GM23338 (cell line): ENCODE measurements around the gene ESPN. TPM values are rescaled to one million over a fixed set of nuclear protein-coding genes. Genes with fewer than 3 reads are reported as not detected.

Source experiments
- ATAC-seq: fragments of 200-7000 bp; cut with Tn5 transposase; 3 replicates; pipeline ENCODE4 v1.9.1; 2020
- DNase-seq: peaks from one replicate; pipeline ENCODE4 v3.0.0-alpha.2; 2015; ENCODE audit warnings: low spot score
- H2AFZ ChIP-seq: fragments of 200-600 bp; sonication (generic); 2 replicates; pipeline ENCODE4 v1.8.0; 2016; ENCODE audit warnings: antibody characterized with exemption, mild to moderate bottlenecking, moderate library complexity
- H3F3A ChIP-seq: fragments of 200-600 bp; sonication (generic); replicated peaks from 2 replicates; pipeline ENCODE4 v1.8.0; 2017; ENCODE audit warnings: antibody characterized with exemption, mixed run types, low read depth
- H3K27ac ChIP-seq: fragments of 200-600 bp; sonication (generic); 2 replicates; pipeline ENCODE4 v1.6.1; 2016; ENCODE audit warnings: low read depth
- H3K27me3 ChIP-seq: fragments of 200-600 bp; sonication (generic); 2 replicates; pipeline ENCODE4 v1.8.0; 2016; ENCODE audit warnings: mild to moderate bottlenecking, mixed run types, moderate library complexity; ENCODE audit not compliant: insufficient read depth
- H3K36me3 ChIP-seq: fragments of 200-600 bp; sonication (generic); 2 replicates; pipeline ENCODE4 v1.8.0; 2016; ENCODE audit warnings: mild to moderate bottlenecking; ENCODE audit not compliant: insufficient read depth
- H3K4me1 ChIP-seq: fragments of 200-600 bp; sonication (generic); 2 replicates; pipeline ENCODE4 v1.8.0; 2016; ENCODE audit warnings: mild to moderate bottlenecking, moderate library complexity; ENCODE audit not compliant: insufficient read depth
- H3K4me2 ChIP-seq: fragments of 200-600 bp; sonication (generic); 2 replicates; pipeline ENCODE4 v1.7.1; 2017; ENCODE audit warnings: mixed run types
- H3K4me3 ChIP-seq: fragments of 200-600 bp; sonication (generic); 2 replicates; pipeline ENCODE4 v1.6.1; 2016; ENCODE audit warnings: mixed run types
- H3K79me2 ChIP-seq: fragments of 200-600 bp; sonication (generic); replicated peaks from 2 replicates; pipeline ENCODE4 v1.8.0; 2017; ENCODE audit warnings: mild to moderate bottlenecking; ENCODE audit not compliant: insufficient read depth
- H3K9me2 ChIP-seq: fragments of 200-600 bp; sonication (generic); 2 replicates; pipeline ENCODE4 v1.8.0; 2017; ENCODE audit not compliant: insufficient read depth
- H4K20me1 ChIP-seq: fragments of 200-600 bp; sonication (generic); replicated peaks from 2 replicates; pipeline ENCODE4 v1.8.0; 2017; ENCODE audit warnings: mild to moderate bottlenecking; ENCODE audit not compliant: insufficient read depth
- H3K27ac Mint-ChIP-seq: 2 replicates; pipeline ENCODE4 v1.8.0; 2020; ENCODE audit warnings: inconsistent platforms, mild to moderate bottlenecking, moderate library complexity, mixed read lengths
- H3K27me3 Mint-ChIP-seq: 3 replicates; pipeline ENCODE4 v1.8.0; 2022; ENCODE audit warnings: low read depth, mild to moderate bottlenecking, moderate library complexity, mixed read lengths, inconsistent platforms; ENCODE audit not compliant: insufficient read depth, poor library complexity
- H3K36me3 Mint-ChIP-seq: 3 replicates; pipeline ENCODE4 v1.8.0; 2021; ENCODE audit warnings: low read depth, mild to moderate bottlenecking, inconsistent platforms, moderate library complexity, mixed read lengths
- H3K4me1 Mint-ChIP-seq: 3 replicates; pipeline ENCODE4 v1.8.0; 2020; ENCODE audit warnings: mild to moderate bottlenecking, inconsistent platforms, mixed read lengths
- H3K4me3 Mint-ChIP-seq: 3 replicates; pipeline ENCODE4 v1.8.0; 2021; ENCODE audit warnings: moderate library complexity, mild to moderate bottlenecking, inconsistent platforms, mixed read lengths
- H3K9me3 Mint-ChIP-seq: 3 replicates; pipeline ENCODE4 v1.8.0; 2020; ENCODE audit warnings: moderate library complexity, mild to moderate bottlenecking, inconsistent platforms, mixed read lengths
- CREB1 ChIP-seq: fragments of 250-450 bp; sonication (Bioruptor Pico); IDR thresholded peaks from 2 replicates; pipeline ENCODE4 v1.5.0; 2020; ENCODE audit warnings: low read depth, mild to moderate bottlenecking, moderate library complexity
- NANOG ChIP-seq: IDR thresholded peaks from 2 replicates; pipeline ENCODE4 v1.6.1; 2016; ENCODE audit warnings: antibody characterized with exemption, borderline replicate concordance
- POLR2AphosphoS5 ChIP-seq: IDR thresholded peaks from 2 replicates; pipeline ENCODE4 v1.6.1; 2016; ENCODE audit warnings: antibody characterized with exemption, low read depth
- ZNF114 ChIP-seq: fragments of 250-450 bp; sonication (Bioruptor Pico); IDR thresholded peaks from 2 replicates; pipeline ENCODE4 v1.5.0; 2020; ENCODE audit warnings: mild to moderate bottlenecking, moderate library complexity
- ZNF331 ChIP-seq: fragments of 250-450 bp; sonication (Bioruptor Pico); IDR thresholded peaks from 2 replicates; pipeline ENCODE4 v1.5.0; 2020; ENCODE audit warnings: low read depth, mild to moderate bottlenecking, moderate library complexity
- polyA plus RNA-seq: library from polyadenylated mRNA; unstranded; fragments of >200 nt; fragmentation: Nextera tagmentation; extraction: Ambion mirVana; gene quantifications from 2 replicates; pipeline ENCODE4 v1.2.1, GENCODE V29; 2016
- total RNA-seq: library from RNA; depleted of rRNA; stranded (reverse); fragments of >200 nt; shearing (Covaris generic); gene quantifications from 2 replicates; pipeline ENCODE4 v1.2.3, GENCODE V29; 2014
- TF ChIP-seq, protein P1 (sequence below): IDR thresholded peaks from one replicate; pipeline ENCODE4 v1.6.1; 2018; ENCODE audit warnings: antibody characterized with exemption; ENCODE audit not compliant: unreplicated experiment
- TF ChIP-seq, protein P2 (sequence below), 2 experiments: fragments of 200-600 bp in 1 of 2; sonication (generic) in 1 of 2; conservative IDR thresholded peaks; 2 replicates each; pipeline versions ENCODE4 v1.5.1 to v1.6.1; 2016 to 2017; ENCODE audit warnings: antibody characterized with exemption in 2 of 2, low read depth in 2 of 2, mild to moderate bottlenecking in 2 of 2, moderate library complexity in 1 of 2
- TF ChIP-seq, protein P3 (sequence below): fragments of 250-450 bp; sonication (Bioruptor Pico); IDR thresholded peaks from 2 replicates; pipeline ENCODE4 v1.5.0; 2020; ENCODE audit warnings: mild to moderate bottlenecking, moderate library complexity

Gene ESPN
- total and polyA plus RNA-seq, 2 experiments from 2014 or later = 12.2 to 13.6 TPM

DNA sequence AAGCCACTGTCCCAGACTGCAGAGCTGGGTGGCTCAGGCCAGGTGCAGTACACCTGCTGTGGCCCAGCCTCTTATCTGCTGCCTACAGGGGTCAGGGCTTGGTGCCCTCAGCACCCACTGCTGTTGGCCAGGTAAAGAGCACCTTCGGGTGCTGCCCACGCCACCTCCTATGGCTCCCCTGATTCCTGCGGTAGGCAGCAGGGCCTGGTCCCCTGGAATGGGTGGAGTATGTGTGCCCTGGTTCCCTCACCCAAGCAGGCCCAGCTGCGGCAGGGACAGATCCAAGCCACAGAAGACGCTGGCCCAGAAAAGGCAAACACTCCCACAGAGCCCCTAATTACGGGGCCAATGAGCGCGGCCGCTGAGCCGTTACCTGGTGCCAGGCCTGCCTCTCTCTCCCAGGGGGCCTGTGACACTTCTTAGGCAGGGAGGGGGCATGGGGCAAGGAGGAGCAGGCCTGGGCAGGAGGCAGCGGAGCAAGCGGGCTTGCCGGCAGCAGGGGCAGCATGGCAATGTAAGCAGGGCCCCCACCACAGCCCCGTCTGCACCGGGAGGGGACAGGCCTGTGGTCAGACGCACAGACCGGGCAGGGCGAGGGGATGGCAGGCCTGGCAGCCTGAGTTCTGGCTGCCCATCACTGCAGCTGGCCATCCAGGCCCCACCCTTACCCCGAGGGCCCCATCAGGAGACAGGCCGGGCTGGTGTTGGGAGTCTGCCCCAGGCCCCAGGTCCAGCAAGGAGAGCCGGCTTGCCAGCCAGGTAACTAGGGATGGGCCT, 19.0 kb downstream of the ESPN start:
- Mint-ChIP-seq H3K9me3 (no peaks in the 10 kb centered on the region), H3K4me1 (peaks cover 17% of the 10 kb centered on the region), H3K36me3 (no peaks in the 10 kb centered on the region), H3K4me3 (no peak overlapping the region), H3K27me3 (peaks cover 25% of the 10 kb centered on the region), H3K27ac (no peak overlapping the region)
- no peak overlapping the region for H3K4me2 ChIP-seq
- H3K27me3 ChIP-seq = peaks cover 26% of the 10 kb centered on the region
- no peaks in the 10 kb centered on the region for H3K9me2 ChIP-seq
- no peaks in the 10 kb centered on the region for H3K79me2 ChIP-seq
- no peaks in the 10 kb centered on the region; the same call in 1 of the 2 replicates for H3K4me1 ChIP-seq
- H3K4me3 ChIP-seq = no peak overlapping the region
- no peak overlapping the region for H2AFZ ChIP-seq
- no peaks in the 10 kb centered on the region for H3K36me3 ChIP-seq
- no peaks in the 10 kb centered on the region for H3F3A ChIP-seq
- TF ChIP-seq ZNF331 (CRISPR knock-in tag) = no peak
- TF ChIP-seq, protein P1, sequence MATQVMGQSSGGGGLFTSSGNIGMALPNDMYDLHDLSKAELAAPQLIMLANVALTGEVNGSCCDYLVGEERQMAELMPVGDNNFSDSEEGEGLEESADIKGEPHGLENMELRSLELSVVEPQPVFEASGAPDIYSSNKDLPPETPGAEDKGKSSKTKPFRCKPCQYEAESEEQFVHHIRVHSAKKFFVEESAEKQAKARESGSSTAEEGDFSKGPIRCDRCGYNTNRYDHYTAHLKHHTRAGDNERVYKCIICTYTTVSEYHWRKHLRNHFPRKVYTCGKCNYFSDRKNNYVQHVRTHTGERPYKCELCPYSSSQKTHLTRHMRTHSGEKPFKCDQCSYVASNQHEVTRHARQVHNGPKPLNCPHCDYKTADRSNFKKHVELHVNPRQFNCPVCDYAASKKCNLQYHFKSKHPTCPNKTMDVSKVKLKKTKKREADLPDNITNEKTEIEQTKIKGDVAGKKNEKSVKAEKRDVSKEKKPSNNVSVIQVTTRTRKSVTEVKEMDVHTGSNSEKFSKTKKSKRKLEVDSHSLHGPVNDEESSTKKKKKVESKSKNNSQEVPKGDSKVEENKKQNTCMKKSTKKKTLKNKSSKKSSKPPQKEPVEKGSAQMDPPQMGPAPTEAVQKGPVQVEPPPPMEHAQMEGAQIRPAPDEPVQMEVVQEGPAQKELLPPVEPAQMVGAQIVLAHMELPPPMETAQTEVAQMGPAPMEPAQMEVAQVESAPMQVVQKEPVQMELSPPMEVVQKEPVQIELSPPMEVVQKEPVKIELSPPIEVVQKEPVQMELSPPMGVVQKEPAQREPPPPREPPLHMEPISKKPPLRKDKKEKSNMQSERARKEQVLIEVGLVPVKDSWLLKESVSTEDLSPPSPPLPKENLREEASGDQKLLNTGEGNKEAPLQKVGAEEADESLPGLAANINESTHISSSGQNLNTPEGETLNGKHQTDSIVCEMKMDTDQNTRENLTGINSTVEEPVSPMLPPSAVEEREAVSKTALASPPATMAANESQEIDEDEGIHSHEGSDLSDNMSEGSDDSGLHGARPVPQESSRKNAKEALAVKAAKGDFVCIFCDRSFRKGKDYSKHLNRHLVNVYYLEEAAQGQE = no peak
- no peak for TF ChIP-seq POLR2AphosphoS5
- TF ChIP-seq, protein P2, sequence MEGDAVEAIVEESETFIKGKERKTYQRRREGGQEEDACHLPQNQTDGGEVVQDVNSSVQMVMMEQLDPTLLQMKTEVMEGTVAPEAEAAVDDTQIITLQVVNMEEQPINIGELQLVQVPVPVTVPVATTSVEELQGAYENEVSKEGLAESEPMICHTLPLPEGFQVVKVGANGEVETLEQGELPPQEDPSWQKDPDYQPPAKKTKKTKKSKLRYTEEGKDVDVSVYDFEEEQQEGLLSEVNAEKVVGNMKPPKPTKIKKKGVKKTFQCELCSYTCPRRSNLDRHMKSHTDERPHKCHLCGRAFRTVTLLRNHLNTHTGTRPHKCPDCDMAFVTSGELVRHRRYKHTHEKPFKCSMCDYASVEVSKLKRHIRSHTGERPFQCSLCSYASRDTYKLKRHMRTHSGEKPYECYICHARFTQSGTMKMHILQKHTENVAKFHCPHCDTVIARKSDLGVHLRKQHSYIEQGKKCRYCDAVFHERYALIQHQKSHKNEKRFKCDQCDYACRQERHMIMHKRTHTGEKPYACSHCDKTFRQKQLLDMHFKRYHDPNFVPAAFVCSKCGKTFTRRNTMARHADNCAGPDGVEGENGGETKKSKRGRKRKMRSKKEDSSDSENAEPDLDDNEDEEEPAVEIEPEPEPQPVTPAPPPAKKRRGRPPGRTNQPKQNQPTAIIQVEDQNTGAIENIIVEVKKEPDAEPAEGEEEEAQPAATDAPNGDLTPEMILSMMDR (conservative IDR thresholded peaks at IDR 0.05; ENCODE audit: low read depth in 2 of 2) = no peak
- no peak for TF ChIP-seq CREB1 (CRISPR knock-in tag)
- TF ChIP-seq NANOG = no peak
- H4K20me1 ChIP-seq = no peaks in the 10 kb centered on the region
- DNase-seq (no peak), ATAC-seq (no peak)
- no peak overlapping the region for H3K27ac ChIP-seq

DNA sequence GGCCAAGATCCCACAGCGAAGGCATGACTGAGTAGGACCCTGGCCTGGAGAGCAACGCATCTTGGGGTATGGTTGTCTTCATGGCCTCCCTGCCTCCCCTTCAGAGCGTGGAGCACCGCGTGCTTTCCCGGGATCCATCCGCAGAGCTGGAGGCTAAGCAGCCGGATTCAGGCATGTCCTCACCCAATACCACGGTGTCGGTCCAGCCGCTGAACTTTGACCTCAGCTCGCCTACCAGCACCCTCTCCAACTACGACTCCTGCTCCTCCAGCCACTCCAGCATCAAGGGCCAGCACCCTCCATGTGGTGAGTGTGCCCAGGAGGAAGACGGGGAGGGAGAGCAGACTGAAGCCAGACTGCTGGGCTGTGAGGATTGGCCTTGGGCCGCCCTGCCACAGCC, 19.8 kb downstream of the ESPN start:
- Histone ChIP-seq H3K4me1 (peaks cover 4% of the 10 kb centered on the region; the same call in 1 of the 2 replicates), H3K4me2 (no peak overlapping the region), H4K20me1 (no peaks in the 10 kb centered on the region), H3K36me3 (no peaks in the 10 kb centered on the region), H3F3A (no peaks in the 10 kb centered on the region), H3K27me3 (peaks cover 19% of the 10 kb centered on the region), H2AFZ (no peak overlapping the region), H3K4me3 (no peak overlapping the region), H3K9me2 (no peaks in the 10 kb centered on the region), H3K79me2 (no peaks in the 10 kb centered on the region), H3K27ac (no peak overlapping the region)
- DNase-seq (no peak), ATAC-seq (no peak)
- Mint-ChIP-seq H3K27me3 (peaks cover 20% of the 10 kb centered on the region), H3K36me3 (no peaks in the 10 kb centered on the region), H3K27ac (no peak overlapping the region), H3K4me3 (no peak overlapping the region), H3K4me1 (peaks cover 19% of the 10 kb centered on the region), H3K9me3 (no peaks in the 10 kb centered on the region)
- TF ChIP-seq, protein P3, sequence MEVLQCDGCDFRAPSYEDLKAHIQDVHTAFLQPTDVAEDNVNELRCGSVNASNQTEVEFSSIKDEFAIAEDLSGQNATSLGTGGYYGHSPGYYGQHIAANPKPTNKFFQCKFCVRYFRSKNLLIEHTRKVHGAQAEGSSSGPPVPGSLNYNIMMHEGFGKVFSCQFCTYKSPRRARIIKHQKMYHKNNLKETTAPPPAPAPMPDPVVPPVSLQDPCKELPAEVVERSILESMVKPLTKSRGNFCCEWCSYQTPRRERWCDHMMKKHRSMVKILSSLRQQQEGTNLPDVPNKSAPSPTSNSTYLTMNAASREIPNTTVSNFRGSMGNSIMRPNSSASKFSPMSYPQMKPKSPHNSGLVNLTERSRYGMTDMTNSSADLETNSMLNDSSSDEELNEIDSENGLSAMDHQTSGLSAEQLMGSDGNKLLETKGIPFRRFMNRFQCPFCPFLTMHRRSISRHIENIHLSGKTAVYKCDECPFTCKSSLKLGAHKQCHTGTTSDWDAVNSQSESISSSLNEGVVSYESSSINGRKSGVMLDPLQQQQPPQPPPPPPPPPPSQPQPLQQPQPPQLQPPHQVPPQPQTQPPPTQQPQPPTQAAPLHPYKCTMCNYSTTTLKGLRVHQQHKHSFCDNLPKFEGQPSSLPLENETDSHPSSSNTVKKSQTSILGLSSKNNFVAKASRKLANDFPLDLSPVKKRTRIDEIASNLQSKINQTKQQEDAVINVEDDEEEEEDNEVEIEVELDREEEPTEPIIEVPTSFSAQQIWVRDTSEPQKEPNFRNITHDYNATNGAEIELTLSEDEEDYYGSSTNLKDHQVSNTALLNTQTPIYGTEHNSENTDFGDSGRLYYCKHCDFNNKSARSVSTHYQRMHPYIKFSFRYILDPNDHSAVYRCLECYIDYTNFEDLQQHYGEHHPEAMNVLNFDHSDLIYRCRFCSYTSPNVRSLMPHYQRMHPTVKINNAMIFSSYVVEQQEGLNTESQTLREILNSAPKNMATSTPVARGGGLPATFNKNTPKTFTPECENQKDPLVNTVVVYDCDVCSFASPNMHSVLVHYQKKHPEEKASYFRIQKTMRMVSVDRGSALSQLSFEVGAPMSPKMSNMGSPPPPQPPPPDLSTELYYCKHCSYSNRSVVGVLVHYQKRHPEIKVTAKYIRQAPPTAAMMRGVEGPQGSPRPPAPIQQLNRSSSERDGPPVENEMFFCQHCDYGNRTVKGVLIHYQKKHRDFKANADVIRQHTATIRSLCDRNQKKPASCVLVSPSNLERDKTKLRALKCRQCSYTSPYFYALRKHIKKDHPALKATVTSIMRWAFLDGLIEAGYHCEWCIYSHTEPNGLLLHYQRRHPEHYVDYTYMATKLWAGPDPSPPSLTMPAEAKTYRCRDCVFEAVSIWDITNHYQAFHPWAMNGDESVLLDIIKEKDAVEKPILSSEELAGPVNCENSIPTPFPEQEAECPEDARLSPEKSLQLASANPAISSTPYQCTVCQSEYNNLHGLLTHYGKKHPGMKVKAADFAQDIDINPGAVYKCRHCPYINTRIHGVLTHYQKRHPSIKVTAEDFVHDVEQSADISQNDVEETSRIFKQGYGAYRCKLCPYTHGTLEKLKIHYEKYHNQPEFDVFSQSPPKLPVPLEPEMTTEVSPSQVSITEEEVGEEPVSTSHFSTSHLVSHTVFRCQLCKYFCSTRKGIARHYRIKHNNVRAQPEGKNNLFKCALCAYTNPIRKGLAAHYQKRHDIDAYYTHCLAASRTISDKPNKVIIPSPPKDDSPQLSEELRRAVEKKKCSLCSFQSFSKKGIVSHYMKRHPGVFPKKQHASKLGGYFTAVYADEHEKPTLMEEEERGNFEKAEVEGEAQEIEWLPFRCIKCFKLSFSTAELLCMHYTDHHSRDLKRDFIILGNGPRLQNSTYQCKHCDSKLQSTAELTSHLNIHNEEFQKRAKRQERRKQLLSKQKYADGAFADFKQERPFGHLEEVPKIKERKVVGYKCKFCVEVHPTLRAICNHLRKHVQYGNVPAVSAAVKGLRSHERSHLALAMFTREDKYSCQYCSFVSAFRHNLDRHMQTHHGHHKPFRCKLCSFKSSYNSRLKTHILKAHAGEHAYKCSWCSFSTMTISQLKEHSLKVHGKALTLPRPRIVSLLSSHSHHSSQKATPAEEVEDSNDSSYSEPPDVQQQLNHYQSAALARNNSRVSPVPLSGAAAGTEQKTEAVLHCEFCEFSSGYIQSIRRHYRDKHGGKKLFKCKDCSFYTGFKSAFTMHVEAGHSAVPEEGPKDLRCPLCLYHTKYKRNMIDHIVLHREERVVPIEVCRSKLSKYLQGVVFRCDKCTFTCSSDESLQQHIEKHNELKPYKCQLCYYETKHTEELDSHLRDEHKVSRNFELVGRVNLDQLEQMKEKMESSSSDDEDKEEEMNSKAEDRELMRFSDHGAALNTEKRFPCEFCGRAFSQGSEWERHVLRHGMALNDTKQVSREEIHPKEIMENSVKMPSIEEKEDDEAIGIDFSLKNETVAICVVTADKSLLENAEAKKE (CRISPR knock-in tag) = no peak
- TF ChIP-seq NANOG (no peak), ZNF114 (CRISPR knock-in tag) (no peak), CREB1 (CRISPR knock-in tag) (no peak), POLR2AphosphoS5 (no peak), ZNF331 (CRISPR knock-in tag) (no peak)
